Activated CD8-positive, alpha-beta memory T cell treated with anti-CD3 and anti-CD28 coated beads for 36 hours (primary cell): ENCODE measurements around the gene ZKSCAN5. TPM values are rescaled to one million over a fixed set of nuclear protein-coding genes. Genes with fewer than 3 reads are reported as not detected.

ENCODE experiments used
- CTCF ChIA-PET: fragments of 350-600 bp; sonication (Branson Sonifier 250); formaldehyde crosslinking; loops from one replicate; lab custom pipeline; 2021; ENCODE audit warnings: antibody characterized with exemption; lab: Charles Lee
- POLR2A ChIA-PET: fragments of 350-600 bp; sonication (Branson Sonifier 250); formaldehyde crosslinking; loops from one replicate; lab custom pipeline; 2021; ENCODE audit warnings: antibody characterized with exemption; lab: Charles Lee
- total RNA-seq, 2 experiments: library from RNA; stranded (reverse); gene quantifications; one replicate each; pipeline ENCODE4 v1.2.3, GENCODE V29; 2021

The ZKSCAN5 gene
- total RNA-seq, 2 experiments from 2014 or later, result 8.6 to 9.0 TPM

DNA sequence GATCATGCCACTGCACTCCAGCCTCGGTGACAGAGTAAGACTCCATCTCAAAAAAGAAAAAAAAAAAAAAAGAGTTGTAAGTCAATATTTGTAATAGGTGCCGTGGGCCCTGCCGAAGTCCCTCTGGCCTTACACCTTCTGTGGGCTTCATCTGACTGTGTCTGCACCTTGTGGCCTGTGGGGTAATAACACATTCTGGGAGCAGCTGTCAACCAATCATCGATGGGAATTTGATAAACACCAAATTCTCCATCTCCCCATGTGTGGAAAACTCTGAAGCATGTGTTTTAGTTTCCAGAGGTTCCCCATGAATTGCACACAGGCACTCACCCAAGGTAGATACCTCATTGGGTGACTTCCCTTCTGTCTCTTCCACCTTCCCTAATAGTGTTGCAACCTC lies 15.2 kb upstream of the ZKSCAN5 start:
- CTCF ChIA-PET, result no interaction called here
- POLR2A ChIA-PET, result interaction anchor here (0.7 to 1.3 kb wide), 2 partner anchors 10 to 561 kb away, joined by 3 to 4 read pairs; no protein-coding TSS in a partner anchor

DNA sequence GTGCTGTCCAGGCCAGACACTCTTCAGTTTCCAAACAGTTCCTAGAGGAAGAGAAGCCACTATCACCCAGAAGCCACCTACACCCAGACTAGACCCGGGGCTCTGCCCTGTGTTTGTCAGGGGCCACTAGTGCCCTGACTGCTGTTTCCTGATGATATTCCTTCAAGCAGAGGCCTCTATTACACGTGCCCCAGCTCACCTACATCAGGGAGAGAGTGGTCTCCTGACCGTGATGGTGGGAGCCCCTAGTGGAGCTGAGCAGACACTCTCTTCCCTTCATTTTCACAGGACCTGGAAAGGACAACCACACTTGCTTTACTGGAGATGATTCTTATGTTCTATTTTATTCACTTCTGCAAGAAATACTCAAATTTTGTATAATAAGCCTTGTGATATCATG lies 13.6 kb upstream of the ZKSCAN5 start:
- ChIA-PET POLR2A (interaction anchor here (0.8 kb wide), 1 partner anchor 9 kb away, joined by 4 read pairs; the partner anchor contains the start of gene ZNF394), CTCF (no interaction called here)

DNA sequence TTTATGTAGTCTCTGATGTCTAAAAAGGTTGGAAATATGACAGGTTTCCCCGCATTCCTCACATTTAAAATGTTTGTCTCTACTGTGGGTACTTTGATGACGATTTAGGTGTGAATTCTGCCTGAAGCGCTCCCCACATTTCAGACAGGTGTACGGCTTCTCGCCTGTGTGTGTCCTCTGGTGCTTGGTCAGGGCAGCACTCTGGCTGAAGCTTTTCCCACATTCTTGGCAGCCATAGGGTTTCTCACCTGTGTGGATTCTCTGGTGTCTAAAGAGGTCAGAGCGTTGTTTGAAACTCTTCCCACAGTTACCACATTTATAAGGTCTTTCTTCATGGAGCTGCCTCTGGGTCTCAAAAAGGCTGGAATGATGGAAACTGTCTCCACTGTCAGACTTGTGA lies 10.6 kb upstream of the ZKSCAN5 start:
- CTCF ChIA-PET, result no interaction called here
- POLR2A ChIA-PET, result no interaction called here

DNA sequence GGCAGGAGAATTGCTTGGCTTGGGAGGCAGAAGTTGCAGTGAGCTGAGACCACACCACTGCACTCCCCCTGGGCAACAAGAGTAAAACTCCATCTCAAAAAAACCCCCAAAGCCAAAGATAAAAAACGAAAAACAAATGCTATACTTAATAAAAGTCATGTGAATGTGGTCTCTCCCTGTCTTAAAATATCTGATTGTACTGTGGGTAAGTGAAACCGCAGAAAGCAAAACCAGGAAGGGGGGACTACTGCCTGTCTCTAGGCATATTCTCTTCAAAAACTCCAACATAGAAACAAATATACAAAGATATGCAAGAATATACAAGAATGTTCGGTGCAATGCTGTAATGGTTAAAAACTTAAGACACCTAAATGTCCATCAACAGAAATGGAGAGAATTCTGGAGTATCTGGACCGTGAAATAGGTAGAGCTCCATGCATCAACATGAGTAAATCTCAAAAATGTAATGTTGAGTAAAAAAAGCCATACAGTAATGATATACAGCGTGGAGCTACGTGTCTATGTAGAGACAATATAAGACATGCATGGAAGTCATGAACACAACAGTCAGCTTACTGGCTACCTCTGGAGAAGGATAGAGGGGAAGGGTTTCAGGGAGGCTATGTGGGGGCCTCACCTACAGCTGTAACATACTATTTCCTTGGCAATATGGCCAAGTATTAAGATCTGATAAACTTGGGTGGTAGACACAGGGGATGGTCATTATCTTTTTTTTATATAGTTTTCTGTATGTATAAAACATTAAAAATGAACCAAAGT lies 6.5 kb upstream of the ZKSCAN5 start:
- POLR2A ChIA-PET, result interaction anchor here (3.6 kb wide), 1 partner anchor 61 kb away, joined by 21 read pairs; the partner anchor contains the start of gene ZNF655
- CTCF ChIA-PET, result interaction anchor here (1.0 kb wide), 1 partner anchor 59 kb away, joined by 3 read pairs; no protein-coding TSS in a partner anchor

DNA sequence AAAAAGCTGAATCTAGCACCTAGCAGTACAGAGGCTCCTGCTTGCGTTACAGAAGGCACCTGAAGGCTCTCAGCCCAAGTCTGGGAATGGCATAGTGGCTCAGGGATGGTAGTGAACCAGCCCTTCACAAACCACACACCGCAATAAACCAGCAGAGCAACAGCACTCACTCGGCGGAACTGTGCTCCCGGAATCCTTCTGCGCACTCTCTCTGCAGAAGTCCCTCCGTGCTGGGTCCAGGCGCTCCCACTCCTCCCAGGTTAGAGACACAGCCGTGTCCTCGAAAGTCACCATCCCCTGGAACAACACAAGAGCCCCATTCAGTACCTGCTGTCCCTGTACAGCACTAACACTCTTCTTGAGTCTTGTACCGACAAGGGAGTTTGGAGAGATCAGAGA lies 5.9 kb upstream of the ZKSCAN5 start:
- ChIA-PET POLR2A (interaction anchor here (1.2 to 3.6 kb wide), 2 partner anchors 9 to 60 kb away, joined by 3 to 21 read pairs; partner anchors contain the start of gene ZNF655), CTCF (interaction anchor here (0.6 to 1.0 kb wide), 2 partner anchors 59 to 518 kb away, joined by 3 read pairs; no protein-coding TSS in a partner anchor)

DNA sequence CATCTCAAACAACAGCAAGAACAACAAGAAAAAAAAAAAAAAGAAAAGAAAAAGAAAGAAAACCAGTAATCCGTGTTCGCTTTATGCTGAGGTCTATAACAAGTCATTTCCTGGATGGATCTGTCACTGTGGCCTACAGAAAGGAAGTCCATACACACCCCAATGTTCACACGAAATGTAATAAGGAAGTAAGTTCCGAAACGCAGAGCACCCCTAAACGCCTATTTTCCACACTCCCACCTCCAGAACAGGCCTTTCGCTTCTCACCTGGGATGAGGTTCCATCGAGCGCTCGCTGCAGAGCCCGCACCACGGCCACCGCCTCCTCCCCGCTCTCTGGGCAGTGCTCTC lies 5.1 kb upstream of the ZKSCAN5 start:
- ChIA-PET CTCF (interaction anchor here (0.6 kb wide), 1 partner anchor 517 kb away, joined by 3 read pairs; no protein-coding TSS in a partner anchor), POLR2A (interaction anchor here (0.8 to 3.6 kb wide), 5 partner anchors 10 to 118 kb away, joined by 3 to 21 read pairs (median 3); partner anchors contain the start of genes ZNF655, ZNF789 and ZSCAN25)

DNA sequence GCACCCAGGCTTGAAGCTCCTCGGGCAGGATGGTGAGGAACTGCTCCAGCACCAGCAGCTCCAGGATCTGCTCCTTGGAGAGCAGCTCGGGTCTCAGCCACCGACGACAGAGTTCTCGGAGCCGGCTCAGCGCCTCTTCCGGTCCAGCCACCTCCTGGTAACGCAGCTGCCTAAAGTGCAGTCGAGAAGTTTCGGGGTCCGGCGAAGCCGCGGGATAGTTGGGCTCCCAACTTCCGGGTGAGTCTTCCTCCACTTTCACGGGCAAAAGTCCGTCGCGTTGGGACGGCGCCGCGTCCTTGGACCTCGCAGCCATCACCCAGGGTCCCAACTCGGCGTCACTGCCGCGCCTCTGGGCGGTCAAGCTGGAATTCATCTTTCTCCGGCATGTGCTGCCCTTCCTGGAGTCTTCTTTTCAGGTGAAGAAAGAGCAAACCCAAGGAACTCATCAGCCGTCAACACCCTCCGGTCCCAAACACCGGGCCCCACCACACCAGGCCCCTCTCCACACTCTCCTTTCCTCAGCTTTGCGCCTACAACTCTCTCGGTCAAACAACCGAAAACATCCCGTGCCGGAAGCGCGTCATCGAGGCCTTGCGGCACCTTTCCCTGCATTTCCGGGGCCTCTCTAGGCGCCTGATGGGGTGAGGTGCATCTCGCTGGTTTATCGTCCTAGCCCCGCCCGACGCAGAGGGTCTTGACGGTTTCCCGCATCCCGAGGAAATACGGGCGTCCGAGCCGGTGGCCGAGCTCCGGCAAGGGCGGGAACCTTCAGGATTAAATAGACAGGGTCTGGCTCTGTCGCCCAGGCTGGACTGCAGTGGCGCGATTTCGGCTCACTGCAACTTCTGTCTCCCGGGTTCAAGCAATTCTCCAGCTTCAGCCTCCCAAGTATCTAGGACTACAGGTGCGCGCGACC lies 4.5 kb upstream of the ZKSCAN5 start, which contains the start of gene ZNF394:
TSS of gene ZNF394 (minus strand) at position 561 of the 916 bp plus-strand sequence. CDS start at position 373, 188 bp downstream.
- CTCF ChIA-PET, result interaction anchor here (0.6 to 1.2 kb wide), 3 partner anchors 58 to 117 kb away, joined by 3 to 4 read pairs (median 3); partner anchors contain the start of genes ZNF655 and ZSCAN25

DNA sequence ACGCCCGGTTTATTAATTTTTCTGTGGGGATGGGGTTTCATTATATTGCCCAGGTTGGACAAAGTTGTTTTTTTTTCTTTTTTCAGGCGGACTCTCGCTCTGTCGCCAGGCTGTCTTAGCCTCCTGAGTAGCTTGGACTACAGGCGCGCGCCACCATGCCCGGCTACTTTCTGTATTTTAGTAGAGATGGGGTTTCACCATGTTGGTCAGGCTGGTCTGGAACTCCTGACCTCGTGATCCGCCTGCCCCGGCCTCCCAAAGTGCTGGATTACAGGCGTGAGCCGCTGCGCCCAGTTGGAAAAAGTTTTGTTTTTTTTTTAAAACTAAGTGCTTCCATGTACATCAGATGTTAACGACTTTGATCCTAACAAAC lies 3.8 kb upstream of the ZKSCAN5 start:
- CTCF ChIA-PET, result interaction anchor here (0.6 to 1.2 kb wide), 2 partner anchors 58 to 93 kb away, joined by 3 read pairs; partner anchors contain the start of gene ZNF655
- POLR2A ChIA-PET, result interaction anchor here (0.8 to 3.6 kb wide), 5 partner anchors 9 to 115 kb away, joined by 3 to 21 read pairs (median 4); partner anchors contain the start of genes BUD31, PDAP1, ZNF655 and ZNF789

More for the DNA sequence above, 4.5 kb upstream of the ZKSCAN5 start, which contains the start of gene ZNF394:
- POLR2A ChIA-PET, result interaction anchor here (0.8 to 3.6 kb wide), 8 partner anchors 9 to 117 kb away, joined by 3 to 21 read pairs (median 4); partner anchors contain the start of genes BUD31, PDAP1, ZNF655 and ZNF789

DNA sequence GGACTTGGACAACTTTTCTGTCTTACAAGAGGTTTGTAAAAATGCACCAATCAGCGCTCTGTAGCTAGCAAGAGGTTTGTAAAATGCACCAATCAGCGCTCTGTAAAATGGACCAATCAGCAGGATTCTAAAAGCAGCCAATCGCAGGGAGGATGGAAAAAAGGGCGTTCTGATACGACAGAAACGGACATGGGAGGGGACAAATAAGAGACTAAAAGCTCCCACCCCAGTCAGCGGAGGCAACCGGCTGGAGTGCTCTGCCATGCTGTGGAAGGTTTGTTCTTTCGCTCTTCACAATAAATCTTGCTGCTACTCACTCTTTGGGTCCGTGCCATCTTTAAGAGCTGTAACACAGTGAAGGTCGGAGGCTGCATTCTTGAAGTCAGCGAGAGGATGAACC lies 3.2 kb upstream of the ZKSCAN5 start:
- ChIA-PET POLR2A (interaction anchor here (3.6 kb wide), 1 partner anchor 58 kb away, joined by 21 read pairs; the partner anchor contains the start of gene ZNF655), CTCF (interaction anchor here (1.2 kb wide), 1 partner anchor 94 kb away, joined by 3 read pairs; no protein-coding TSS in a partner anchor)

DNA sequence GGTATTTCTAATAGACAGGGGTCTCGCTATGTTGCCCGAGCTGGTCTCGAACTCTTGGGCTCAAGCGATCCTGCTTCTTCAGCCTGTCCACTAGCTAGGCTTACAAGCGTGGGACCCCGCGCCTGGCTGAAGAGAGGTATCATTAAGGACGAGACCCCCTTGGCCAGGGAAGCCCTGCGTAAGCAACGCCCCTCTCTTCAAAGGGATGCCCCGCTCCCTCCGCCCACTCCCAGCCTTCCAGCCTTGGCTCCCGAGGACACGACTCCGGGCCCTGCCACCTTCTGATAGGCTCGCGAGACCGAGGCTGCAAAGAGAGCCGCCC lies 220 bp upstream of the ZKSCAN5 start:
- ChIA-PET POLR2A (interaction anchor here (1.0 to 1.2 kb wide), 2 partner anchors 54 to 112 kb away, joined by 6 read pairs; partner anchors contain the start of gene ZSCAN25), CTCF (interaction anchor here (1.2 to 1.8 kb wide), 2 partner anchors 26 to 191 kb away, joined by 3 to 4 read pairs; no protein-coding TSS in a partner anchor)

DNA sequence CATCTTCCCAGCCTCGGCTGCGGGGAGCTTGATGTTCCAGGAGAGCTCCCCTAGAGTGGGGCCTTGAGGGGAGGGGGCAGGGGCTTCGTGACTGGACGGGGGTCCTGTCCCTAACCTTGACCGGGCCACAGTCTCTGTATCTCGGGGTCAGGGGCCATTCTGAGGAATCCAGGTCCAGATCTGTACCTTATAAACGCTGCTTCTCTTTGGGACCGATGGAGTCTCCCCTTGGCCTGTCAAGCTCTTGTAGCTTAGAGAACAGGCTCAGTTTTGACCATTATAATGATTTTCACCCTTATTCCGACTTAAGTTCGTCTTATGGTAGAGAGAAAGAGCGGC lies 831 bp downstream of the ZKSCAN5 start:
- CTCF ChIA-PET, result no interaction called here
- POLR2A ChIA-PET, result interaction anchor here (0.7 to 1.3 kb wide), 5 partner anchors 53 to 550 kb away, joined by 3 to 6 read pairs (median 3); partner anchors contain the start of gene TRIM4

DNA sequence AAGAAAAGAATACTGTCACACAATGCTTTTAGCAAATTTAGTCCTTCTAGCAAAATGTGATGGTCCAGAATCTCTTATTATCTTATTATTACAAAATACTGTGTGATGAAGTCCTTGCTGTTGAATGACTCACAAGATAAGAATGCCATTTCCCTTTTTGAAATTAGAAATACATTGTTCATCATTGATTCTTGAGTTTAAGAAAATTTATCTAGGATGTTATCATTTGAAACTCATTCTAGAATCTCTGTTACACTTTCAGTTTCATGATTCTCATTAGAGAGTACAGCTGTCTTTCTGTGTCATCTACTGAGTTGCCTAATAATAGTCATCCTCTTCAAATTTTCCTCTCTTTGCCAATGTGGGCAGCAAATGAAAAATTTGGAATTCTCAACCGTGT lies 9.6 kb downstream of the ZKSCAN5 start:
- POLR2A ChIA-PET, result interaction anchor here (1.0 kb wide), 1 partner anchor 44 kb away, joined by 3 read pairs; no protein-coding TSS in a partner anchor
- CTCF ChIA-PET, result no interaction called here

DNA sequence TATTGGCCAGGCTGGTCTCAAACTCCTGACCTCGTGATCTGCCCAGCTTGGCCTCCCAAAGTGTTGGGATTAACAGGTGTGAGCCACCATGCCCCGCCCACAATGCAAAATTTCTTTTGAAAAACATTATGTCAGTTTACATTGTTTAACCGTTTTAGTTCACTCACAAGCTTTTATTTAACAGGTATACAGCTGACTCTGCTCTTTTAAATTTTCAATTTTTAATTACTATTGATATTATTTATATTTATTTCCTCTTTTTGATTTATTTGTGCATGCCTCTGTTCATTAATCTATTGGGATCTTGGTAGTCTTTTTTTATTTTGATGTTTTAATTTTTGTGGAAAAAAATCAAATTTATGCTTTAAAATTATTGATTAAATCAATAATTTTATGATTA lies 16.9 kb downstream of the ZKSCAN5 start:
- POLR2A ChIA-PET, result no interaction called here
- CTCF ChIA-PET, result interaction anchor here (1.4 kb wide), 1 partner anchor 59 kb away, joined by 3 read pairs; no protein-coding TSS in a partner anchor

DNA sequence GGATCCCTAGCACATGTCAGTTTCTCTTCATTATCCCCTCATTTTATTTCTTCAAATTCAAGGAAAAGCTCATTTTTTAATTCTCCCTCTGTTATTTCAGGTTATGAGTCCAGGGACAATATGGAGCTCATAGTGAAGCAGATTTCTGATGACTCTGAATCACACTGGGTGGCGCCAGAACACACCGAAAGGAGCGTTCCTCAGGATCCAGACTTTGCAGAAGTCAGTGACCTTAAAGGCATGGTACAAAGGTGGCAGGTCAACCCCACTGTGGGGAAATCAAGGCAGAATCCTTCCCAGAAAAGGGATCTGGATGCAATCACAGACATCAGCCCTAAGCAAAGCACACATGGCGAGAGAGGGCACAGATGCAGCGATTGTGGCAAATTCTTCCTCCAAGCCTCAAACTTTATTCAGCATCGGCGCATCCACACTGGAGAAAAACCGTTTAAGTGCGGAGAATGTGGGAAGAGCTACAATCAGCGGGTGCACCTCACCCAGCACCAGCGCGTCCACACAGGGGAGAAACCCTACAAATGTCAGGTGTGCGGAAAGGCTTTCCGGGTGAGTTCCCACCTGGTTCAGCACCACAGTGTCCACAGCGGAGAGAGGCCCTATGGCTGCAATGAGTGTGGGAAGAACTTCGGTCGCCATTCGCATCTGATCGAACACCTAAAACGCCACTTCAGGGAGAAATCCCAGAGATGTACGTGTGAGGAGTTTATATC lies 21.4 kb downstream of the ZKSCAN5 start:
- CTCF ChIA-PET, result no interaction called here
- POLR2A ChIA-PET, result no interaction called here

DNA sequence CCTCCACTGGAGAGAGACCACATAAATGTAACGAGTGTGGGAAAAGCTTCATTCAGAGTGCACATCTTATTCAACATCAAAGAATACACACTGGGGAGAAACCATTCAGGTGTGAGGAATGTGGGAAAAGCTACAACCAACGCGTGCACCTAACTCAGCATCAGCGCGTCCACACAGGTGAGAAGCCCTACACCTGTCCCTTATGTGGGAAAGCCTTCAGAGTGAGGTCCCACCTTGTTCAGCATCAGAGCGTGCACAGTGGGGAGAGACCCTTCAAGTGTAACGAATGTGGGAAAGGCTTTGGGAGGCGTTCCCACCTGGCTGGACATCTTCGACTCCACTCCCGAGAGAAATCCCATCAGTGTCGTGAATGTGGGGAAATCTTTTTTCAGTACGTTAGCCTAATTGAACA lies 26.9 kb downstream of the ZKSCAN5 start:
- CTCF ChIA-PET, result interaction anchor here (0.6 kb wide), 1 partner anchor 177 kb away, joined by 4 read pairs; no protein-coding TSS in a partner anchor
- POLR2A ChIA-PET, result no interaction called here

DNA sequence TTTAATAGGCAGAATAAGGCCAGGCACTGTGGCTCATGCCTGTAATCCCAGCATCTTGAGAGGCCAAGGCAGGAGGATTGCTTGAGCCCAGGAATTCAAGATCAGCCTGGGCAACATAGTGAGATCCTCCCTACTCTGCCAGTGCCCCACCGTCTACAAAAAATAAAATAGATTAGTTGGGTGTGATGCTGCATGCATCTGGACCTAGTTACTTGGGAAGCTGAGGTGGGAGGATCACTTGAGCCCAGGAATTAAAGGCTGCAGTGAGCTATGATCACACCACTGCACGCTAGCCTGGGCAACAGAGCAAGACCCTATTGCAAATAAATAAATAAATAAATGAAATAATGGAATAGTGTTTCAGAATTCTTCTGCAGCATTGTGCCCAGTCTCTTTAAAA lies 31.2 kb downstream of the ZKSCAN5 start:
- POLR2A ChIA-PET, result no interaction called here
- CTCF ChIA-PET, result no interaction called here

DNA sequence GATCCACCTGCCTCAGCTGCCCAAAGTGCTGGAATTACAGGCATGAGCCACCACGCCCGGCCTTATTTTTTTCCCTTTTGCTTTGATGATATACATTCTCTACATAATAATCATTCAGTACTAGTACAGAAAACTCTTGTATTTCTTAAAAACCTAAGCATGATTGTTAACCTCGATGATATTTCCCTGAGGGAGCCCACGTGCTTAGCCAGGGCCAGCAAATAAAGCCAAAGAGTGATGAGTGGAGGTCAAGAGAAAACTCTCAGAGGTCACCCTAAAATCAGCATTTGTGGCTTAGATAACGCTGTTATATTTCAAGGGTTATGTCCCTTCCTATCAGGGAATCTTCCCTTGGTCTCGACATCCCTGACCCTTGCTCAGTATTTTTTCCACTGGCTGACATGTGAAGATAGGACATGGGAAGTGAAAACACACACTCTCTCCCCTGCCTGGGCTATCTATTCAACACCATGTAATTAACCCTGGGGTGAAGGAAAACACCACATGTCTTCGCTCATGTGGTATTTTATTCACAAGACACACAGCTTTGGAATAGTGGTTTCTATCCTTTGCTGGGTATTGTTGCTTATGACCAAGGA lies 34.9 kb downstream of the ZKSCAN5 start:
- ChIA-PET CTCF (interaction anchor here (0.6 kb wide), 1 partner anchor 554 kb away, joined by 3 read pairs; no protein-coding TSS in a partner anchor), POLR2A (interaction anchor here (0.6 kb wide), 1 partner anchor 82 kb away, joined by 3 read pairs; no protein-coding TSS in a partner anchor)
